GM04503 (cell line): ENCODE results near the gene CACNA1D.

ENCODE experiments used
- DNase-seq: peaks from one replicate; pipeline ENCODE4 v3.0.0-alpha.2; 2012; ENCODE audit warnings: low read depth

The CACNA1D gene

GRCh38 chr3:53579636-53580035 is 85.2 kb downstream of the CACNA1D start:
- DNase-seq = no peak

GRCh38 chr3:53581671-53582070 is 87.3 kb downstream of the CACNA1D start:
- no peak for DNase-seq

DNA sequence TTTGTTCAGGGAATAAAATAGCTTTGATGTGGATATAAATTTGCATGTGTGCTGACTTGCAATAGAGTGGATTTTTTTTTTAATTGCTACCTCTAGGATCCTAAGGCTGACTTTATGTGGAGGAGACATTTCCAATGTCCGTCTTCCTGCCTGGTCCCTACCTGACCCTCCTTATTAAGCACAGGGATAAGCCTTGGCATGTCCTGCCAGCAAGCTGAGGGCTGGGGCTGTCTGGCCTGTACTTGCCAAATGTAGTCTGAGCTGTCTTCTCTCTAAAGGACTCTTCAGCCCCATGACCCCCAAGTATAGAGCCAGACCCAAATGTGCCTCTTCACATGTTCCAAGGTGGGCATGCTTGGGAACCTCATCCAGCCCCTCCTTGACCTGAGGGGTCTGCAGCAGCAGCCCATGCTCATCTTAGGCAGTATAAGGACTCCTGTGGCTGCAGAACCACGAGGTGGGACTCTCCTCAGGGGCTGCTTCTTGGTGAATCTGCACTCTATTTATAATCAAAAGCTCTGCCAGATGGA is 88.8 kb downstream of the CACNA1D start:
- no peak for DNase-seq

GRCh38 chr3:53585049-53585448 is 90.6 kb downstream of the CACNA1D start:
- DNase-seq = no peak

GRCh38 chr3:53585627-53586026 is 91.2 kb downstream of the CACNA1D start:
- no peak for DNase-seq

DNA sequence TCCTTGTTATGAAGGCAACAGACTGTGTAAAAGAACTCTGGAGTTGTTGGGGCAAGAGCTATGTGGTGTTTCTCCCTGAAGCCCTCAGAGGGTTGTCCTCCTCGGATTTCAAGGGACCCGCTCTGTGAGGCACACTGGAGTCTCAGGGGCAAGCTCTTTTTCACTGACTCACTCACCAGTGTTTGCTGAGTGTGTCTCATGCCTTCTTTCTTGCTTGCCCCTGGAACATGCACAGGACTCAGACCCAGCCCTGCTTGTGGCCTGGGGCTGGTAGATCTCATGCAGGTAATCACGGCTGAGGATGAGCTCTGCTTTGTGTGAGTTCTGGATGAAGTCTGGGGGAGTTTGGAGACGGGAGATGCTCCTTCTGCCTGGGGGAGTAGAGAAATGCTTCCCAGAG is 93.7 kb downstream of the CACNA1D start:
- DNase-seq = no peak

GRCh38 chr3:53589201-53589600 is 94.8 kb downstream of the CACNA1D start:
- no peak for DNase-seq

DNA sequence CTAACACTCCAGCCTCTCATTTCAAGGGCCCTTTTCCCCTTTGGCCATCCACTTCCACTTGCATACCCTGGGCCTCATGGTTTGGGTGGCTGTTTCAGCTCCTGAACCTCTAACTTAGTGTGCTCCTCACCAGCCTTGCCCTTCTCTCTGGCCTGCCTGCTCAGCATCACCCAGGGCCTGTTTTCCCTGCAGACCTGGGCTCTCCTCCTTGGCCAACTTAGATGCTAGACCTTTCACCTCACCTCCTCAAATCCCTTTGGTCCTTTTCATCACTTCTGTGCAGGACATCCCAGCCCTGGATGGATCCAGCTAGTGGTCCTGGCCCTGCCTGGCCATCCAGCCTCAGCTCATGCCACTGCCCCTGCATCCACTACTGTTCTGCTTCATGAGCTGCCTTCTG is 95.4 kb downstream of the CACNA1D start:
- no peak for DNase-seq

DNA sequence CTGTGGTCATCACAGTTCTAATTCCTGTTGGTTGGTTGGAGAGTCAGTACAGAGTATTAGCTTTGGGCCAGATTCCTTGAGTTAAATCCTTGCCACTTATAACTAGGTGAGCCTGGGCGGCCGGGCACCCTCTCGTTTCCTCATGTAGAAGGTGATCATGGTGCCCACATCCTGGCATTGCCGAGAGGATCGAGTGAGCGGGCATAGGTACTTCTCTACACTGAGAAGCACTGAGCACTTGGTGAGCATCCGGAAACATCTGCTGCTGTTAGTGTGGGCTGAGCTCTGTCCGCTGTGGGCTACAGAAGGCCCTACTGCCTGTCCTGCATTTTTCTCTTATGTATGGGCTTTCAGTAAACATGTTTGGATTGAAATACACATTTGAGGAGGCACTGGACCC is 96.2 kb downstream of the CACNA1D start:
- no peak for DNase-seq

- no peak for DNase-seq
Measured at GRCh38 chr3:53591646-53592045, 97.2 kb downstream of the CACNA1D start.

- DNase-seq = no peak
Measured at GRCh38 chr3:53592862-53593261, 98.5 kb downstream of the CACNA1D start.

- no peak for DNase-seq
Measured at GRCh38 chr3:53593611-53594010, 99.2 kb downstream of the CACNA1D start.

DNA sequence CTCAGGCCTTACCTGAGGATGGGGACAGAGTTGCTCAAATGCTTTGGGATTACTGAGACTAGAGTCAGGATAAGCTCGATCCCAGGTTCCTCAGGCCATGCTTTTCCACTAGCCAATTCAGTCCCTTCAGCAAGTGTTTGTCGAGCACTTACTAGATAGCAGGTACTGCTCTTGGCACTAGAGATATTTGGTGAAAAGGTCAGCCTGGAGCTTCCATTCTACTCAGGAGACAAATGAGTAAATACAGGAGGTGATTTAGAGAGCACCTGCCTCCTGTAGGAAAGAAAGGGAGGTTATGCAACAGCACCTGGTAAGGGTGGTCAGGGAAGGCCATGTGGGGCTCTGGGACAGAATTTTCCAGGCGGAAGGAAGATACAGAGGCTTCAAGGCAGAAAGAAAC is 99.9 kb downstream of the CACNA1D start:
- no peak for DNase-seq

DNA sequence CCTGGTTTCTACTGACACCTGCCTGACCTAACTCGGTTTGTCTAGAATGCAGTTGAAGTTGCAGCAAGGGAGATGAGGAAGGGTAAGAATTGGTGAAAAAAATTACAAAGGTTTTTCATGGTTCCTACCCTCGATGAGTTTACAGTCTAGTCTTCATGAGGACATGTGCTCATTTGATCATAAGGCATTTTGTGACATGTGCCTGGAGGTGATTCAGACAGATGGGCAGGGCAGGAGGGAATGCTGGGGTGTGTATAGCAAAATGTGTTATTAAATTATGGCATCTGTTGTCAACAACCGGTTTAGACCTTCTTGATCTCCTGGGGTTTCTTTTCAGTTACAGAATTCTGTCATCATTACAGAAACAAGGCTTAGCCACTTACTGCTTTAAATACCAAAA is 101.2 kb downstream of the CACNA1D start:
- no peak for DNase-seq

DNA sequence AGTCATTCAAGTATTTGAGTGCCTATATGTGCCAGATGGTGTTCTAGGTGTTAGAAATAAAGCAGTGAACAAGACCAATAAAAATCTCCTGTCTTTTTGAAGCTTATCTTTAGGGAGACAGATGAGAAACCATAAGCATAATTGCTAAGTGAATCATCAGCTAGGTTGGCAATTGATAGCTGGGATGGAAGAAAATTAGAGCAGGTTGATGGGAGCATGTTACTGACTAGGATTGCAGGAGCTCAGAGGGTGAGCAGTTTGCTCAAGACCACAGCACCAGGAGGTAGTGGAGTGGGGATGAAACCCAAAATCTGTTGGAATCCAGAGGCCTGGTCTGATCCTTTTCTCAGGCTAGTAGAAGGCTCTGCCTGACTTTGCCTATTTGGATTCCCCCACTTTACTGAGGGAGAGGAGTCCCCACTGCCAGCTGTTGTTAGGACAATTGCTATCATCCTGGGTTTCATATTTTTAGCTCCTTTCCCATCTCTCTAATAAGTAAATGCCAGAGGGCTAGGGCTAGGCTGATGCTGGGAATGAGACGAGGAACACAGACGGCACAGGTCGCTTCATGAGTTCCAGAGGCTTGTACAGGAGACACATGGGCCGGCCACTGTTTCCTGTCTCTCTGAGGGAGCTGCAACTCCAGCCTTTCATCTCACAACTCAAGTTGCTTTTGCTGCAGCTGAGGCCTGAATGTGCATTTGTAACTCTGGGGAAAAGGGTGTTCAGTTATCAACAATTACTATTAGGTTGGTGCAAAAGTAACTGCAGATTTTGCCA is 102.9 kb downstream of the CACNA1D start:
- no peak for DNase-seq

- DNase-seq = no peak
Measured at GRCh38 chr3:53599771-53600170, 105.4 kb downstream of the CACNA1D start.

DNA sequence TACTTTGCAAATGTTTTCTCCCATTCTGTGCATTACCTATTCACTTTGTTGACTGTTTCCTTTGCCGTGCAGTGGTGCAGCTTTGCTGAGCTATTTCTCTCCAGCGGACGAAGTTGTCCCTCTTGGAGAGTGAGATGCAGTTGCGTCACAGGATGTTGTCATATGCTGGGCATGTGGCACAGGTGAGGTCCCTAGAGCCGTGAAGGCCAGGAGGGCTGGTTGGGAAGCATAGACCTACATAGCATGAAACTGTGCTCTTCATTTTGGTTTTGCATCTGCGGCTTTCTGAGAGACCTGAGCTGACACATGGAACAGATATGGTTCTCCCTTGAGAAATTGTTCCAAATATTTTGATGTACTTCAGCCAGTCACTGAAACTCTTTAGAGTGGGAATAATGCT is 108.5 kb downstream of the CACNA1D start:
- no peak for DNase-seq

- DNase-seq = no peak
Measured at GRCh38 chr3:53604232-53604631, 109.8 kb downstream of the CACNA1D start.

- no peak for DNase-seq
Measured at GRCh38 chr3:53606793-53607192, 112.4 kb downstream of the CACNA1D start.

GRCh38 chr3:53612508-53612907 is 118.1 kb downstream of the CACNA1D start:
- no peak for DNase-seq

DNA sequence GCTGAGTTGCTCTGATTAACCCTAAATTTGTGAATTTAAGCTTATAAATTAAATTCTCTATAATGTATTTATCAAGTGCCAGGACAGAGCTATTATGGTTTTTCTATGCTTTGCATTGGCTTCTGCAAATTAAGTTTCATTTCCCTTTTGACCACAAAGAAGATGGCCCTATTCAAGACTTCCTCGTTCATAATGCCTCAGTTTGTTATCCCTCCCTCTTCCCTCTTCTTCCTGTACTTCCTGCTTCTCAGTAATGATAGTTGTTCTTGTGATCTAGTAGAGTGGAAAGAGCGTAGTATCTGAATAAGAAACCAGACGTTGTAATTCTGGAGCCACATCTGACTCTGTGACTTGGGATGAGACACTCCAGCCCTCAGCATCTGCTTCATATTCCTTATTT is 118.7 kb downstream of the CACNA1D start:
- no peak for DNase-seq

GRCh38 chr3:53614307-53614706 is 119.9 kb downstream of the CACNA1D start:
- DNase-seq = no peak

- DNase-seq = no peak
Measured at GRCh38 chr3:53616321-53616720, 121.9 kb downstream of the CACNA1D start.
